Measurements from ENCODE around the gene TACC2. TPM values are rescaled to one million over a fixed set of nuclear protein-coding genes. Genes with fewer than 3 reads are reported as not detected.

TACC2 gene
- total and polyA plus RNA-seq, 9 of the 15 experiments (the other 6 are each of a cell fraction or from before 2014, with no cell fraction given) = under 0.01 to 0.35 (median 0.03) TPM; not detected in 6

- TF ChIP-seq PREB (CRISPR knock-in tag; IDR thresholded peaks at IDR 0.05) = no peak
- TF ChIP-seq, protein P1, sequence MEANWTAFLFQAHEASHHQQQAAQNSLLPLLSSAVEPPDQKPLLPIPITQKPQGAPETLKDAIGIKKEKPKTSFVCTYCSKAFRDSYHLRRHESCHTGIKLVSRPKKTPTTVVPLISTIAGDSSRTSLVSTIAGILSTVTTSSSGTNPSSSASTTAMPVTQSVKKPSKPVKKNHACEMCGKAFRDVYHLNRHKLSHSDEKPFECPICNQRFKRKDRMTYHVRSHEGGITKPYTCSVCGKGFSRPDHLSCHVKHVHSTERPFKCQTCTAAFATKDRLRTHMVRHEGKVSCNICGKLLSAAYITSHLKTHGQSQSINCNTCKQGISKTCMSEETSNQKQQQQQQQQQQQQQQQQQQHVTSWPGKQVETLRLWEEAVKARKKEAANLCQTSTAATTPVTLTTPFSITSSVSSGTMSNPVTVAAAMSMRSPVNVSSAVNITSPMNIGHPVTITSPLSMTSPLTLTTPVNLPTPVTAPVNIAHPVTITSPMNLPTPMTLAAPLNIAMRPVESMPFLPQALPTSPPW (CRISPR knock-in tag; IDR thresholded peaks at IDR 0.05) = no peak
- TF ChIP-seq MCM7 (IDR thresholded peaks at IDR 0.05) = no peak
- TF ChIP-seq ZNF766 (CRISPR knock-in tag; conservative IDR thresholded peaks at IDR 0.05) = no peak
Measured at GRCh38 chr10:122249303-122249850, 260.4 kb downstream of the TACC2 start (continued).

DNA sequence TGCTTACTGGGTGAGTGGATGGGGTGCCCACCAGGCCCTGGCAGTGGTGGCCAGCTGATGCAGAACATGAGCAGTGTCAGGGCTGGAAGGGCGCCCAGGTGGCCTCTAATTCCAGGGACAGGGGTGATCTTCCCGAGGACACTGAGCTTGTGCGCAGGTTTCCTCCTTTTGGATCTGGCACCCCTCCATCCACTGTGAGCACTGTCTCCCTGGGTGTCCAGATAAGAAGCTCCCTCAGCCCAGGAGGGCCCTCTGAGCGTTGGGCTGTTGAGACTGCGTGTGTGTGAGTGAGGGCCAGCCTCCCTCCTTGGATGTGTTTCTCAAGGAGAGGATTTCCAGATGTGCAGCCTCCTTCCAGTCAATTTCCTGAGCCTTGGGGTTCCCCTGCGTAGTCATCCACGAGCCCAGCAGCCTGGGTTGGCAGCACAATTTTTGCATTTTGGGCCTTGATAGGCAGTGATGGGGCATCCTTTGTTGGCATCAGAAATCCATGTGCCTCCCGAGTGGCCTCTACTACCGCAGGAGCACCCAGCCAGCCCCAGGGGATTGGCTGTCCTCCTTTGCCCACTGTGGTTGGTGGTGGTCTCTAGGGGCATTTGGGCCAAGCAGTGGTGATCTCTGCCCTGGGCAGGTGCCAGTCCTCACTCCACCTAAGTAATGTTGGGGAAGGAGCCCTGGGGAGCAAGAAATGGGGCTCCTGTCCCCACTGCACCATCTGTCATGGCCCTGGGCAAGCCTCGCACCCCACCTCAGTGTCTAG is 261.2 kb downstream of the TACC2 start:
- CTCF ChIA-PET (ENCODE audit: low intra/inter-chr PET ratio) = no interaction called here
- no peak for DNase-seq (ENCODE audit: extremely low read depth in 1 of 4, low spot score in 3 of 4)
- no peak for FAIRE-seq
- Histone ChIP-seq H3K4me1 (replicated peaks in 1 of 2; ENCODE audit: control insufficient read depth in 2 of 2, insufficient read depth in 2 of 2, low read length in 2 of 2) (no peaks in the 10 kb centered on the region), H3K9ac (ENCODE audit: insufficient read depth in 1 of 2, low read depth in 2 of 2, low read length in 2 of 2) (no peak overlapping the region), H3K4me2 (ENCODE audit: insufficient read depth, low read length) (no peak overlapping the region), H3K9me1 (ENCODE audit: control insufficient read depth, insufficient read depth, low read length) (no peaks in the 10 kb centered on the region), H2AFZ (ENCODE audit: low read depth, low read length) (no peak overlapping the region), H3K4me3 (no peak overlapping the region), H4K20me1 (replicated peaks; ENCODE audit: control insufficient read depth, insufficient read depth, low read length) (no peaks in the 10 kb centered on the region), H3K27me3 (ENCODE audit: control insufficient read depth in 2 of 2, insufficient read depth in 2 of 2, low read length in 2 of 2) (peaks cover 0 to 22% of the 10 kb centered on the region in 2 experiments; a peak in 2 of 5 replicates), H3K79me2 (ENCODE audit: control insufficient read depth, insufficient read depth, low read length) (no peaks in the 10 kb centered on the region), H3K27ac (ENCODE audit: extremely low read depth, low read depth, low read length) (no peak overlapping the region), H3K36me3 (ENCODE audit: control insufficient read depth, insufficient read depth, low read length) (no peaks in the 10 kb centered on the region), H3K9me3 (replicated peaks; ENCODE audit: control insufficient read depth, insufficient read depth, low read depth, low read length) (no peaks in the 10 kb centered on the region)
- in situ Hi-C loops (cut with MboI) = no loop called here
- WGBS (ENCODE audit: insufficient coverage, low coverage, missing lambda C conversion rate) = 0% methylated on average over 8 of the region's 10 CpGs
- POLR2A ChIA-PET = no interaction called here
- no TSS peak for BruUV-seq (replicated peaks)
- intact Hi-C loops (cut with micrococcal nuclease) = no loop called here
- ATAC-seq = no peak
- TF ChIP-seq, protein P2, sequence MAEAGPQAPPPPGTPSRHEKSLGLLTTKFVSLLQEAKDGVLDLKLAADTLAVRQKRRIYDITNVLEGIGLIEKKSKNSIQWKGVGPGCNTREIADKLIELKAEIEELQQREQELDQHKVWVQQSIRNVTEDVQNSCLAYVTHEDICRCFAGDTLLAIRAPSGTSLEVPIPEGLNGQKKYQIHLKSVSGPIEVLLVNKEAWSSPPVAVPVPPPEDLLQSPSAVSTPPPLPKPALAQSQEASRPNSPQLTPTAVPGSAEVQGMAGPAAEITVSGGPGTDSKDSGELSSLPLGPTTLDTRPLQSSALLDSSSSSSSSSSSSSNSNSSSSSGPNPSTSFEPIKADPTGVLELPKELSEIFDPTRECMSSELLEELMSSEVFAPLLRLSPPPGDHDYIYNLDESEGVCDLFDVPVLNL (CRISPR knock-in tag; IDR thresholded peaks at IDR 0.05; ENCODE audit: low read depth) = no peak
- TF ChIP-seq, protein P3, sequence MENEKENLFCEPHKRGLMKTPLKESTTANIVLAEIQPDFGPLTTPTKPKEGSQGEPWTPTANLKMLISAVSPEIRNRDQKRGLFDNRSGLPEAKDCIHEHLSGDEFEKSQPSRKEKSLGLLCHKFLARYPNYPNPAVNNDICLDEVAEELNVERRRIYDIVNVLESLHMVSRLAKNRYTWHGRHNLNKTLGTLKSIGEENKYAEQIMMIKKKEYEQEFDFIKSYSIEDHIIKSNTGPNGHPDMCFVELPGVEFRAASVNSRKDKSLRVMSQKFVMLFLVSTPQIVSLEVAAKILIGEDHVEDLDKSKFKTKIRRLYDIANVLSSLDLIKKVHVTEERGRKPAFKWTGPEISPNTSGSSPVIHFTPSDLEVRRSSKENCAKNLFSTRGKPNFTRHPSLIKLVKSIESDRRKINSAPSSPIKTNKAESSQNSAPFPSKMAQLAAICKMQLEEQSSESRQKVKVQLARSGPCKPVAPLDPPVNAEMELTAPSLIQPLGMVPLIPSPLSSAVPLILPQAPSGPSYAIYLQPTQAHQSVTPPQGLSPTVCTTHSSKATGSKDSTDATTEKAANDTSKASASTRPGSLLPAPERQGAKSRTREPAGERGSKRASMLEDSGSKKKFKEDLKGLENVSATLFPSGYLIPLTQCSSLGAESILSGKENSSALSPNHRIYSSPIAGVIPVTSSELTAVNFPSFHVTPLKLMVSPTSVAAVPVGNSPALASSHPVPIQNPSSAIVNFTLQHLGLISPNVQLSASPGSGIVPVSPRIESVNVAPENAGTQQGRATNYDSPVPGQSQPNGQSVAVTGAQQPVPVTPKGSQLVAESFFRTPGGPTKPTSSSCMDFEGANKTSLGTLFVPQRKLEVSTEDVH (IDR thresholded peaks at IDR 0.05; ENCODE audit: low read depth, partially characterized antibody) = no peak
- TF ChIP-seq ZBTB5 (IDR thresholded peaks at IDR 0.05) = no peak
- no peak for TF ChIP-seq ZBTB8A (IDR thresholded peaks at IDR 0.05; ENCODE audit: partially characterized antibody)
- no peak for TF ChIP-seq SMARCA4 (IDR thresholded peaks at IDR 0.05)
- no peak for TF ChIP-seq ETV5 (CRISPR knock-in tag; IDR thresholded peaks at IDR 0.05; ENCODE audit: low read depth)
- TF ChIP-seq ZNF79 (CRISPR knock-in tag; IDR thresholded peaks at IDR 0.05; ENCODE audit: low read depth) = no peak
